ENCODE results near the gene USPL1.

DNA sequence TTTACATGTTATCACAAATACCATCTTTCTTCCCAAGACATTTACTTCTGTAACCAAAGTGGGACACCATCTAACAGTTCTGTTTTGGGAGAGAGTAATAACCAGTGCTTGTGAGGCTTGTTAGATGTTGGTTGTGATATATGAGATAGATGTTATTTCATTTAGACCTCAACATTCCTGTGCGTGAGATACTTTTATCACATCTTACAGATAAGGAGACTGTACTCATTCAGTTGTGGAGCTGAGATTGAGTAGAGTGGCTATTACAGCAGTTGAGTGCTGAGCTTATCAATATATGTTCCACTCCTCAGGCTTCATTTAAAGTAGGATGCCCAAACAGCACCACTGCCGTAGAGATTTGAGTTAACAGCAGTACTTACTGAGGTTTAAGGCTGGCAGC, 43.1 kb downstream of the USPL1 start:
- no peak for TF ChIP-seq CTCF (IDR thresholded peaks at IDR 0.05)
- TF ChIP-seq EZH2 (IDR thresholded peaks at IDR 0.05): no peak
